Fibroblast of villous mesenchyme (primary cell): ENCODE measurements around the gene XPR1. TPM values are rescaled to one million over a fixed set of nuclear protein-coding genes. Genes with fewer than 3 reads are reported as not detected.
A peak's percentile ranks its signal among the peaks of the same experiment; 100 is the strongest.

ENCODE experiments used
- DNase-seq: peaks from one replicate; pipeline ENCODE4 v3.0.0-alpha.2; 2010; ENCODE audit warnings: low read depth
- H3K4me3 ChIP-seq: 2 replicates; pipeline ENCODE4 v1.5.1; 2011; ENCODE audit warnings: low read depth, mild to moderate bottlenecking, low read length
- CTCF ChIP-seq: IDR thresholded peaks from 2 replicates; pipeline ENCODE4 v1.5.1; 2012; ENCODE audit warnings: low read depth, mild to moderate bottlenecking, low read length; ENCODE audit not compliant: insufficient read depth
- total RNA-seq: library from RNA; depleted of rRNA; stranded (reverse); fragments of >200 nt; gene quantifications from 2 replicates; pipeline ENCODE4 v1.2.3, GENCODE V29; 2012

Gene XPR1
- total RNA-seq, 1 donor, result 31.5 TPM

DNA sequence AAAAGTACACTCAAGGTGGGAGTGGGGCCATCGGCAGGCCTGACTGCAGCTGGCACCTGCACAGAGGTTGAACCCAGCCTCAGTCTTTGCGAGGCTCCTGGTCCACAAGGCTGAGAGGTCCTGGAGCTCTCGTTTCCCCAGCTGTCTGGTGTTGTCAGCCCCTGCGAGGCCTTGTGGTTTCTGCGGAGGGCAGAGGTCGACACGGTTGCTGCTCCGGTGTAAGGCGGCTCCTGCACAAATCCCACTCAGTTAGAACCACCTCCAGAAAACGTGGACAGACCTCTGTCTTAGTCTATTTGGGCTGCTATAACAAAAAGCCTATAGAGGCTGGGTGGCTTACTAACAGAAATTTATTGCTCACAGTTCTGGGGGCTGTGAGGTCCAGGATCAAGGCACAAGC is 286.7 kb downstream of the XPR1 start:
- TF ChIP-seq CTCF, result no peak
- no peak for DNase-seq
- no peak overlapping the region for H3K4me3 ChIP-seq

GRCh38 chr1:180919183-180919700 is 287.4 kb downstream of the XPR1 start:
- no peak for DNase-seq
- no peak for TF ChIP-seq CTCF
- H3K4me3 ChIP-seq, result no peak overlapping the region

DNA sequence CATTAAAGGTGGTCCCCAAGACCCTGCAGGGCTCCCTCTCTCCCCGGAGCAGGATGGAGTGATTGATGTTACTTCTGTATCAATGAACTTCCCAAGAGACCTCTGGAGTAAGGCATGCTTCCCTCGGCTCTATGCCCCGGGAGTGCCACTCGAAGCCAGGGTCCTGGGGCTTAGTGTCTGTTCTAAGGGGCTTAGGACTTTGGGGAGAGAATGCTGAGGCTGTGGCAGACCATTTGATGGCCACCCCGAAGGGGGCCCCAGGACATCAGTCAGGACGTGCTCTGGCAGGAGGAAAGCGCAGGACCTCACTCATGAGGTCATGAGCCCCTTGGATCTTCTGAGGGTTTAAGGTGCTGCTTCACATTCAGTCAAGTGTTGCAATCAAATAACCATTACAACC is 288.4 kb downstream of the XPR1 start:
- no peak overlapping the region for H3K4me3 ChIP-seq
- no peak for TF ChIP-seq CTCF
- DNase-seq, result no peak

DNA sequence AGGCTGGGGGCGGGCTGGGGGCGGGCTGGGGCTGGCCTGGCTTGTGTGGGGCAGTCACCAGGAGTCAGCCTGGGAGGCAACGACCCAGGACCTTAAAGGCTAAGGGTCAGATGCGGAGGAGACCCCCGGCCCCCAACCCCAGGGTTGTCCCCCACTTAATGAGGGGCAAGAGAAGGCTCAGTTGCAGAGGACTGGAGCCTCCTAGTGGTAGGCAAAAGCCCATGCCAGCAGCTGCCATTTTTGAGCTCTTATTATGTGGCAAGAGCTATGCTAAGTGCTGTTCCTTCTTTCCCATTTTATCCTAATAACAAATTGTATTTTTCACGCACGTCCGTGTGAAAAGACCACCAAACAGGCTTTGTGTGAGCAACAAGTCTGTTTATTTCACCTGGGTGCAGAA is 288.9 kb downstream of the XPR1 start:
- no peak for DNase-seq
- peak; percentile 28 for TF ChIP-seq CTCF
- H3K4me3 ChIP-seq, result no peak overlapping the region

DNA sequence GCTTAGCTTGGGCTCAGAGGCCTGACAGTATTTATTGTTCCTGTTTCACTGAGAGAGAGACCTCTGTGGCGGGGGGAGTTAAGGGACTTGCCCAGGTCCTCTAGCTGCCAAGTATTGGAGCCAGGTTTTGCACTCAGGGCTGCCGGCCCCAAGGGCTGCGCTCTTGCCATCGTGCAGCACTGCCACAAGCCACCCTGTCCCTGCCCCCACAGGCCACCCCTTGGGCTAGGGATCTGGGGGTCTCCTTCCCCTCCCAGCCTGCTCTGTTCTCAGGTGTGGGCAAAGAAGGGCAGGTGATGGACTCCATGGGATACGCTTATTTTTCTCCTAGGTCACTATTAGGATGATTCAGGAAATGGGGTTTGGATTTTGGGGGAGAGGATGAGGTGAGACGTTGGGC is 289.6 kb downstream of the XPR1 start:
- TF ChIP-seq CTCF, result no peak
- no peak overlapping the region for H3K4me3 ChIP-seq
- DNase-seq, result no peak

GRCh38 chr1:180921891-180922630 is 290.2 kb downstream of the XPR1 start:
- no peak for DNase-seq
- TF ChIP-seq CTCF, result no peak
- H3K4me3 ChIP-seq, result no peak overlapping the region

DNA sequence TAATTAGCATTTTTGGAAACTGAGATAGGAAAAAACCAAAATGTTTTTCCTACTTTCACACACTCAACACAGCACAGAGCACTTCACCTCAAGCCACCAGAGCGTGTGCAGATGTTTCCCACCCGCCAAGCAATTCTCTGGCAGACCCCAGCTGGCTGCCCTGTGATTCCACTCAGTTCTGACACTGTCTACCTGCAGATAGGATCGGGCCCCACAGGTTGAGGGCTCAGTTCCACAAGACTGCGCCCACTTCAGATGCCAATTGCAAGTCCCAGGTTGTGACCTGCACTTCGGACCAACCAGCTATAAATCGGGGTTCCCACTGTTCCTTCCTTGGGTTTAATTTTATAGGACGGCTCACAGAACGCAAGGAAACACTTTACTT is 290.8 kb downstream of the XPR1 start:
- no peak overlapping the region for H3K4me3 ChIP-seq
- TF ChIP-seq CTCF, result no peak
- no peak for DNase-seq
